Liver (tissue), 3 donors: ENCODE measurements around the gene FYCO1.

Source experiments
- CTCF ChIP-seq: fragments of 150-350 bp; IDR thresholded peaks from 2 replicates; pipeline ENCODE4 v1.5.1; 2017; ENCODE audit warnings: improper control_type of control experiment, low read depth, low read length; ENCODE audit not compliant: missing input control
- FOXA1 ChIP-seq: IDR thresholded peaks from 2 replicates; pipeline ENCODE4 v1.6.1; 2016; ENCODE audit warnings: antibody characterized with exemption
- GABPA ChIP-seq, 2 donors: IDR thresholded peaks in 1 of 2; conservative IDR thresholded peaks in 1 of 2; 2 replicates each; pipeline ENCODE4 v1.6.1; 2016; ENCODE audit warnings: antibody characterized with exemption in 2 of 2, mild to moderate bottlenecking in 1 of 2, moderate library complexity in 1 of 2
- JUND ChIP-seq, 2 donors: IDR thresholded peaks; 2 replicates each; pipeline ENCODE4 v1.6.1; 2016; ENCODE audit warnings: antibody characterized with exemption in 2 of 2
- REST ChIP-seq: IDR thresholded peaks from 2 replicates; pipeline ENCODE4 v1.6.1; 2016; ENCODE audit warnings: antibody characterized with exemption, mild to moderate bottlenecking
- TAF1 ChIP-seq: conservative IDR thresholded peaks from 2 replicates; pipeline ENCODE4 v1.6.1; 2016; ENCODE audit warnings: antibody characterized with exemption, mild to moderate bottlenecking
- donor health status: healthy.
- donor health status: healthy.

- TF ChIP-seq CTCF (no peak), REST (no peak), FOXA1 (no peak), GABPA (IDR thresholded peaks at IDR 0.05 in 1 of 2, conservative IDR thresholded peaks at IDR 0.05 in 1 of 2) (no peak), TAF1 (no peak), JUND (IDR thresholded peaks at IDR 0.05) (no peak)
Measured at GRCh38 chr3:46010519-46011113, 15.0 kb upstream of the FYCO1 start.
